ENCODE results near the gene TESPA1.

DNA sequence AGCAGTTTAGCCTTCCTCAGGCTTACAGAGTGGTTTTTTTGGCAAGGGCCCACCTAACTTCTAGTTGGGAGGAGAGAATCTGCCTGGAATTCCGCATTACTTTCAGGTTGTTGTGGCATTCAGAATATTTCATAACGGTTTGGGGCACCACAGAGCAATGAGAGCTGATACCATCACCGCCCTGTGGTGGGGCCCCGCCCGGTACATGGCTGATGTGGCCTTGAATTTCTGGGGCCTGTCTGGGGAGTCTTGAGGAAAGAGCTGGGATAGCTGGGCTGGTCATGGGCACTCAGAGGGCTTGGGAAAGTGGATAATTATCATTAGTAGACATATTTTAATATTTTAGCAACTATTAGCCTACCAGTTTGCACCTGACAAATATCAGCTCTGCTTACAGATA lies 4.2 kb downstream of the TESPA1 start:
- TF ChIP-seq, protein P1, sequence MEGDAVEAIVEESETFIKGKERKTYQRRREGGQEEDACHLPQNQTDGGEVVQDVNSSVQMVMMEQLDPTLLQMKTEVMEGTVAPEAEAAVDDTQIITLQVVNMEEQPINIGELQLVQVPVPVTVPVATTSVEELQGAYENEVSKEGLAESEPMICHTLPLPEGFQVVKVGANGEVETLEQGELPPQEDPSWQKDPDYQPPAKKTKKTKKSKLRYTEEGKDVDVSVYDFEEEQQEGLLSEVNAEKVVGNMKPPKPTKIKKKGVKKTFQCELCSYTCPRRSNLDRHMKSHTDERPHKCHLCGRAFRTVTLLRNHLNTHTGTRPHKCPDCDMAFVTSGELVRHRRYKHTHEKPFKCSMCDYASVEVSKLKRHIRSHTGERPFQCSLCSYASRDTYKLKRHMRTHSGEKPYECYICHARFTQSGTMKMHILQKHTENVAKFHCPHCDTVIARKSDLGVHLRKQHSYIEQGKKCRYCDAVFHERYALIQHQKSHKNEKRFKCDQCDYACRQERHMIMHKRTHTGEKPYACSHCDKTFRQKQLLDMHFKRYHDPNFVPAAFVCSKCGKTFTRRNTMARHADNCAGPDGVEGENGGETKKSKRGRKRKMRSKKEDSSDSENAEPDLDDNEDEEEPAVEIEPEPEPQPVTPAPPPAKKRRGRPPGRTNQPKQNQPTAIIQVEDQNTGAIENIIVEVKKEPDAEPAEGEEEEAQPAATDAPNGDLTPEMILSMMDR (IDR thresholded peaks at IDR 0.05; ENCODE audit: low read length), result no peak
- TF ChIP-seq EZH2phosphoT487 (IDR thresholded peaks at IDR 0.05; ENCODE audit: low read length), result no peak

Measured in MM.1S (cell line).